Upper lobe of right lung (tissue), 1 donor: ENCODE data around the gene PLCB1. TPM values are rescaled to one million over a fixed set of nuclear protein-coding genes. Genes with fewer than 3 reads are reported as not detected.

Experiments used
- ATAC-seq: fragments of 200-7000 bp; cut with Tn5 transposase; one replicate; pipeline ENCODE4 v1.9.1; 2020; ENCODE audit warnings: mild to moderate bottlenecking, moderate library complexity
- DNase-seq: peaks from one replicate; pipeline ENCODE4 v3.0.0-alpha.2; 2020
- H3K27ac ChIP-seq: fragments of 200-600 bp; one replicate; pipeline ENCODE4 v1.8.0; 2022
- H3K27me3 ChIP-seq: fragments of 200-600 bp; one replicate; pipeline ENCODE4 v1.8.0; 2022; ENCODE audit warnings: mild to moderate bottlenecking
- H3K36me3 ChIP-seq: fragments of 200-600 bp; one replicate; pipeline ENCODE4 v1.8.0; 2022
- H3K4me1 ChIP-seq: fragments of 200-600 bp; one replicate; pipeline ENCODE4 v1.8.0; 2022
- H3K4me3 ChIP-seq: fragments of 200-600 bp; one replicate; pipeline ENCODE4 v1.8.0; 2022; ENCODE audit warnings: mild to moderate bottlenecking
- H3K9me3 ChIP-seq: fragments of 200-600 bp; one replicate; pipeline ENCODE4 v1.8.0; 2022
- CTCF ChIP-seq: fragments of 200-600 bp; IDR thresholded peaks from one replicate; pipeline ENCODE4 v1.8.0; 2022; ENCODE audit warnings: antibody characterized with exemption
- intact Hi-C: fragments of 100-400 bp; cut with DNase I; formaldehyde crosslinking; loops from one replicate; pipeline ENCODE4 v1.11.0; 2022
- total RNA-seq: library from RNA; stranded (reverse); fragmentation: NEBNext Ultra II Directional; extraction: Animal tissue kit (Norgen Biotek cat#: 25700); gene quantifications from one replicate; pipeline ENCODE4 v1.2.1, GENCODE V29; 2021
- donor health status: DM: no; HTN: yes; CAD: no; lungs with severe emphysema.

PLCB1 gene
- total RNA-seq, 1 donor from 2014 or later: 12.4 TPM

GRCh38 chr20:8284902-8285301 is 152.8 kb downstream of the PLCB1 start:
- no peaks in the 10 kb centered on the region for H3K27me3 ChIP-seq
- intact Hi-C loops: no loop called here
- no peak overlapping the region for H3K27ac ChIP-seq

DNA sequence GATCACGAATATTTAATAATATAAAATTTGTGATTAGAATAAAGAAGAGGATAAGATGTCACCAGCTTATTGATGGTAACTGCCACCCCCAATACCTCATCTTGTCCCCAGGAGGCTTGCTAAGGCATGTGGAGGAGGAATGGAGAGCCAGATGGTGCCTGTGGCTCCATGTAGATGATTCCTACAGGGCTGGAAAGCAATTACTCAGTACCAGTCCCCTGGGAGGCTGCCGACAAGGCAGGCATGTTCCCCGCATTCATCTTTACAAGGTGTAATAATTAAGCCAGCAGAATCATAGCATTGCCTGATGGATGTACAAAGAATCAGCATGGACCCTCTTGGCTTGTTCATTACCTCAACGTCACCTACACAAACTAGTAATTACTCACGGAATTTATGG is 155.3 kb downstream of the PLCB1 start:
- intact Hi-C loops: no loop called here
- no peaks in the 10 kb centered on the region for H3K4me1 ChIP-seq
- TF ChIP-seq CTCF: no peak
- no peak for ATAC-seq
- no peaks in the 10 kb centered on the region for H3K36me3 ChIP-seq
- H3K9me3 ChIP-seq: no peaks in the 10 kb centered on the region
- H3K27me3 ChIP-seq: no peaks in the 10 kb centered on the region
- H3K27ac ChIP-seq: no peak overlapping the region
- no peak overlapping the region for H3K4me3 ChIP-seq
- no peak for DNase-seq

More at GRCh38 chr20:8284902-8285301, 152.8 kb downstream of the PLCB1 start:
- no peak for ATAC-seq
- Histone ChIP-seq H3K36me3 (no peaks in the 10 kb centered on the region), H3K9me3 (no peaks in the 10 kb centered on the region), H3K4me3 (no peak overlapping the region), H3K4me1 (no peaks in the 10 kb centered on the region)
- no peak for TF ChIP-seq CTCF
- DNase-seq: no peak

DNA sequence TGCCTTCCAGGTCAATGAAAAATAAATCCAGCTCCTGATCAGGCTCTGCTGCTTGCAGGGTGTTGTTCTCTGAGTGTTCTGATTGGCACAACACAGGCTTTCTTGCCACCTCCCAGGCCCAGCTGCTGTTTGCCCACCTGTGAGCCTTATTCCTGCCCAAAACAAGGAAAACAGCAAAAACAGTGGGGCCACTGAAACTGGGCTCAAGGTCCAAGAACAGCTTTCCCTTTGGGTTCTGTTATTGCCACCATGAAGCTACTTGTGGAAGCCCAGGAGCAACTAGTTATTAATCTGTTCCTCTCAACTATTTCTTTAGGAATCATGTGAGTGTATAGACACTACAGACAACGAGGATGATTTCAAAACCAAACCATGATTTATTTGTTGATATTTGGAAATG is 159.1 kb downstream of the PLCB1 start:
- DNase-seq (no peak), ATAC-seq (no peak)
- no peaks in the 10 kb centered on the region for H3K36me3 ChIP-seq
- TF ChIP-seq CTCF: no peak
- intact Hi-C loops: no loop called here
- H3K4me3 ChIP-seq: no peak overlapping the region
- no peaks in the 10 kb centered on the region for H3K27me3 ChIP-seq
- no peak overlapping the region for H3K27ac ChIP-seq
- no peaks in the 10 kb centered on the region for H3K4me1 ChIP-seq
- H3K9me3 ChIP-seq: no peaks in the 10 kb centered on the region

- Histone ChIP-seq H3K27ac (no peak overlapping the region), H3K27me3 (no peaks in the 10 kb centered on the region), H3K4me1 (no peaks in the 10 kb centered on the region), H3K4me3 (no peak overlapping the region), H3K36me3 (no peaks in the 10 kb centered on the region), H3K9me3 (no peaks in the 10 kb centered on the region)
- no peak for TF ChIP-seq CTCF
- intact Hi-C loops: no loop called here
- DNase-seq: no peak
- no peak for ATAC-seq
Observed at GRCh38 chr20:8291873-8292272, 159.8 kb downstream of the PLCB1 start.

- no peaks in the 10 kb centered on the region for H3K9me3 ChIP-seq
- DNase-seq (no peak), ATAC-seq (no peak)
- no peaks in the 10 kb centered on the region for H3K36me3 ChIP-seq
- intact Hi-C loops: no loop called here
- H3K4me1 ChIP-seq: no peaks in the 10 kb centered on the region
- no peak for TF ChIP-seq CTCF
- no peaks in the 10 kb centered on the region for H3K27me3 ChIP-seq
- H3K27ac ChIP-seq: no peak overlapping the region
- H3K4me3 ChIP-seq: no peak overlapping the region
Observed at GRCh38 chr20:8292793-8293192, 160.7 kb downstream of the PLCB1 start.

GRCh38 chr20:8293750-8294149 is 161.7 kb downstream of the PLCB1 start:
- no peaks in the 10 kb centered on the region for H3K36me3 ChIP-seq
- DNase-seq (no peak), ATAC-seq (no peak)
- intact Hi-C loops: no loop called here
- TF ChIP-seq CTCF: no peak
- H3K27ac ChIP-seq: no peak overlapping the region
- H3K9me3 ChIP-seq: no peaks in the 10 kb centered on the region
- H3K27me3 ChIP-seq: no peaks in the 10 kb centered on the region
- no peaks in the 10 kb centered on the region for H3K4me1 ChIP-seq
- H3K4me3 ChIP-seq: no peak overlapping the region
